RWPE2 (cell line): Measurements from ENCODE around the gene PRKCE.
"Not testable (repeated sequence)": the region's sequence is repeated elsewhere in the genome, so short reads cannot be mapped to it uniquely, and the experiment has no call there.

Source experiments
- ATAC-seq: fragments of 200-7000 bp; cut with Tn5 transposase; 3 replicates; pipeline ENCODE4 v1.9.1; 2021; ENCODE audit warnings: low read depth
- DNase-seq: peaks from one replicate; pipeline ENCODE4 v3.0.0-alpha.2; 2020; ENCODE audit warnings: low spot score
- H3K27ac ChIP-seq: fragments of 450-650 bp; 2 replicates; pipeline ENCODE4 v1.5.1; 2017; ENCODE audit warnings: mild to moderate bottlenecking; ENCODE audit not compliant: poor library complexity, severe bottlenecking
- H3K27me3 ChIP-seq: fragments of 250-450 bp; sonication (Bioruptor Pico); 2 replicates; pipeline ENCODE4 v1.5.1; 2021; ENCODE audit warnings: mild to moderate bottlenecking, moderate library complexity; ENCODE audit not compliant: insufficient read depth, poor library complexity, severe bottlenecking
- H3K36me3 ChIP-seq: fragments of 250-450 bp; sonication (Bioruptor Pico); 2 replicates; pipeline ENCODE4 v1.5.1; 2020; ENCODE audit warnings: low read depth, mild to moderate bottlenecking, moderate library complexity
- H3K4me1 ChIP-seq: fragments of 250-450 bp; sonication (Bioruptor Pico); 2 replicates; pipeline ENCODE4 v1.5.1; 2021; ENCODE audit warnings: mild to moderate bottlenecking, moderate library complexity; ENCODE audit not compliant: insufficient read depth, poor library complexity, severe bottlenecking
- H3K4me3 ChIP-seq: fragments of 250-450 bp; sonication (Bioruptor Pico); 2 replicates; pipeline ENCODE4 v1.5.1; 2021; ENCODE audit warnings: mild to moderate bottlenecking, moderate library complexity; ENCODE audit not compliant: severe bottlenecking
- H3K9me3 ChIP-seq: fragments of 250-450 bp; sonication (Bioruptor Pico); 2 replicates; pipeline ENCODE4 v1.5.1; 2021; ENCODE audit warnings: mild to moderate bottlenecking, moderate library complexity; ENCODE audit not compliant: severe bottlenecking
- CTCF ChIP-seq: fragments of 450-650 bp; IDR thresholded peaks from one replicate; pipeline ENCODE4 v1.5.1; 2017; ENCODE audit warnings: mild to moderate bottlenecking, moderate library complexity; ENCODE audit not compliant: poor library complexity, severe bottlenecking

Gene PRKCE

GRCh38 chr2:46210063-46210462 lies 558.6 kb downstream of the PRKCE start:
- Histone ChIP-seq H3K36me3 (0 out of 2 replicates have a peak, but pooled peaks cover 6% of the 10 kb centered on the region), H3K4me1 (no peaks in the 10 kb centered on the region), H3K27me3 (no peaks in the 10 kb centered on the region), H3K9me3 (peaks cover 9% of the 10 kb centered on the region), H3K4me3 (no peak overlapping the region), H3K27ac (no peak overlapping the region)
- TF ChIP-seq CTCF = no peak
- ATAC-seq (no peak), DNase-seq (no peak)

GRCh38 chr2:46211461-46211860 lies 560.0 kb downstream of the PRKCE start:
- Histone ChIP-seq H3K4me1 (no peaks in the 10 kb centered on the region), H3K36me3 (0 out of 2 replicates have a peak, but pooled peaks cover 6% of the 10 kb centered on the region), H3K4me3 (no peak overlapping the region), H3K9me3 (peaks cover 9% of the 10 kb centered on the region), H3K27ac (no peak overlapping the region), H3K27me3 (no peaks in the 10 kb centered on the region)
- ATAC-seq (no peak), DNase-seq (no peak)
- TF ChIP-seq CTCF = no peak

- Histone ChIP-seq H3K4me1 (no peaks in the 10 kb centered on the region), H3K9me3 (peaks cover 2% of the 10 kb centered on the region), H3K4me3 (no peak overlapping the region), H3K27me3 (no peaks in the 10 kb centered on the region), H3K36me3 (0 out of 2 replicates have a peak, but pooled peaks cover 2% of the 10 kb centered on the region), H3K27ac (no peak overlapping the region)
- DNase-seq (no peak), ATAC-seq (no peak)
- TF ChIP-seq CTCF = no peak
Measured at GRCh38 chr2:46213906-46214305, 562.4 kb downstream of the PRKCE start.

- Histone ChIP-seq H3K27me3 (no peaks in the 10 kb centered on the region), H3K9me3 (no peaks in the 10 kb centered on the region), H3K4me1 (no peaks in the 10 kb centered on the region), H3K36me3 (no peaks in the 10 kb centered on the region), H3K27ac (no peak overlapping the region), H3K4me3 (no peak overlapping the region)
- peak; percentile 62; the same call in 1 of the 3 replicates for ATAC-seq
- no peak for DNase-seq
- no peak for TF ChIP-seq CTCF
Measured at GRCh38 chr2:46216213-46216612, 564.7 kb downstream of the PRKCE start.

- not testable (repeated sequence) for H3K9me3 ChIP-seq, H3K4me3 ChIP-seq, ATAC-seq, H3K27me3 ChIP-seq, DNase-seq, H3K36me3 ChIP-seq, H3K27ac ChIP-seq
- H3K4me1 ChIP-seq = peaks cover 13% of the 10 kb centered on the region
Measured at GRCh38 chr2:46223514-46223913, 572.0 kb downstream of the PRKCE start.
